ENCODE measurements around the gene PARD3B. TPM values are rescaled to one million over a fixed set of nuclear protein-coding genes. Genes with fewer than 3 reads are reported as not detected.

PARD3B gene
- total RNA-seq, 1 experiment from 2014 or later = 2.0 TPM

DNA sequence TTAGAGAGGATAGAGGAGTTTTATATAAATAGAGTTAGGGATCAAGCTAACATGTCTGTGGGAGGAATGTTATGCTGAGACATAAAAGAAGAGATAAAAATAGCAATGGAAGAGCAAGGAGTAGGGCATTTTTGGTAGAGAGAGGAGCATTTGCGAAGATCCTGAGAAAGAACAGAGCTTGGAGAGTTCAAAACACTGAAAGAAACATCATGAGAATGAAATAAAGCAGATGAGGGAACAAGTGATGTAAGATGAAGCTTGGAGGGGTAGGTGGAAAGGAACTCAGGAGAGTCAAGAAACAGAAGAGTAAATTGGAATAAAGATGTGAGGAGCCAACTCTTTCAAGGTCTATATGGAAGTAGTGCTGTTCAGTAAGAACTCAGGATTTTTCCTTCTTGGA is 308.6 kb downstream of the PARD3B start:
- no TSS peak for BruUV-seq (replicated peaks)
- H3K27me3 ChIP-seq (ENCODE audit: insufficient read depth, low read length) = no peaks in the 10 kb centered on the region
- ATAC-seq (no peak), DNase-seq (ENCODE audit: low read depth, low spot score) (no peak)
- CTCF ChIA-PET = no interaction called here
- intact Hi-C loops (cut with micrococcal nuclease) = no loop called here
- H3K9me3 ChIP-seq (ENCODE audit: control insufficient read depth in 1 of 2, insufficient read depth in 1 of 2, low read depth in 1 of 2, low read length in 2 of 2) = no peaks in the 10 kb centered on the region
- RAD21 ChIA-PET (ENCODE audit: low non-redundant PET in 1 of 2, low total read pairs in 2 of 2, uncharacterized antibody in 2 of 2, unreplicated experiment in 2 of 2) = no interaction called here
- no peaks in the 10 kb centered on the region for H3K9me2 ChIP-seq (ENCODE audit: insufficient read depth)
- no peaks in the 10 kb centered on the region for H3K4me1 ChIP-seq (ENCODE audit: control insufficient read depth in 1 of 2, insufficient read depth in 2 of 2, low read length in 2 of 2)
- POLR2A ChIA-PET = no interaction called here
- H3K4me3 ChIP-seq (replicated peaks in 1 of 2; ENCODE audit: low read depth in 1 of 2, low read length in 2 of 2) = no peak overlapping the region
- H3K27ac ChIP-seq (ENCODE audit: low read depth, low read length) = no peak overlapping the region
- H2AFZ ChIP-seq (ENCODE audit: low read depth, low read length, poor library complexity, severe bottlenecking) = no peak overlapping the region
- no peak overlapping the region for H3K4me2 ChIP-seq (ENCODE audit: low read length)
- H4K20me1 ChIP-seq (ENCODE audit: insufficient read depth) = no peaks in the 10 kb centered on the region
- no peaks in the 10 kb centered on the region for H3K79me2 ChIP-seq (ENCODE audit: insufficient read depth, low read length)
- H3K9ac ChIP-seq (ENCODE audit: low read length) = no peak overlapping the region
- TF ChIP-seq, protein P1, sequence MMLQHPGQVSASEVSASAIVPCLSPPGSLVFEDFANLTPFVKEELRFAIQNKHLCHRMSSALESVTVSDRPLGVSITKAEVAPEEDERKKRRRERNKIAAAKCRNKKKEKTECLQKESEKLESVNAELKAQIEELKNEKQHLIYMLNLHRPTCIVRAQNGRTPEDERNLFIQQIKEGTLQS (IDR thresholded peaks at IDR 0.05) = no peak
- TF ChIP-seq SRF (IDR thresholded peaks at IDR 0.05; ENCODE audit: low read depth) = no peak
- TF ChIP-seq ZFX (IDR thresholded peaks at IDR 0.05) = no peak
- no peak for TF ChIP-seq ELF1 (IDR thresholded peaks at IDR 0.05; ENCODE audit: borderline replicate concordance, low read depth)
- TF ChIP-seq, protein P2, sequence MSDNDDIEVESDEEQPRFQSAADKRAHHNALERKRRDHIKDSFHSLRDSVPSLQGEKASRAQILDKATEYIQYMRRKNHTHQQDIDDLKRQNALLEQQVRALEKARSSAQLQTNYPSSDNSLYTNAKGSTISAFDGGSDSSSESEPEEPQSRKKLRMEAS (IDR thresholded peaks at IDR 0.05) = no peak
- TF ChIP-seq POLR2AphosphoS5 (IDR thresholded peaks at IDR 0.05; ENCODE audit: low read depth, low read length) = no peak
- TF ChIP-seq, protein P3, sequence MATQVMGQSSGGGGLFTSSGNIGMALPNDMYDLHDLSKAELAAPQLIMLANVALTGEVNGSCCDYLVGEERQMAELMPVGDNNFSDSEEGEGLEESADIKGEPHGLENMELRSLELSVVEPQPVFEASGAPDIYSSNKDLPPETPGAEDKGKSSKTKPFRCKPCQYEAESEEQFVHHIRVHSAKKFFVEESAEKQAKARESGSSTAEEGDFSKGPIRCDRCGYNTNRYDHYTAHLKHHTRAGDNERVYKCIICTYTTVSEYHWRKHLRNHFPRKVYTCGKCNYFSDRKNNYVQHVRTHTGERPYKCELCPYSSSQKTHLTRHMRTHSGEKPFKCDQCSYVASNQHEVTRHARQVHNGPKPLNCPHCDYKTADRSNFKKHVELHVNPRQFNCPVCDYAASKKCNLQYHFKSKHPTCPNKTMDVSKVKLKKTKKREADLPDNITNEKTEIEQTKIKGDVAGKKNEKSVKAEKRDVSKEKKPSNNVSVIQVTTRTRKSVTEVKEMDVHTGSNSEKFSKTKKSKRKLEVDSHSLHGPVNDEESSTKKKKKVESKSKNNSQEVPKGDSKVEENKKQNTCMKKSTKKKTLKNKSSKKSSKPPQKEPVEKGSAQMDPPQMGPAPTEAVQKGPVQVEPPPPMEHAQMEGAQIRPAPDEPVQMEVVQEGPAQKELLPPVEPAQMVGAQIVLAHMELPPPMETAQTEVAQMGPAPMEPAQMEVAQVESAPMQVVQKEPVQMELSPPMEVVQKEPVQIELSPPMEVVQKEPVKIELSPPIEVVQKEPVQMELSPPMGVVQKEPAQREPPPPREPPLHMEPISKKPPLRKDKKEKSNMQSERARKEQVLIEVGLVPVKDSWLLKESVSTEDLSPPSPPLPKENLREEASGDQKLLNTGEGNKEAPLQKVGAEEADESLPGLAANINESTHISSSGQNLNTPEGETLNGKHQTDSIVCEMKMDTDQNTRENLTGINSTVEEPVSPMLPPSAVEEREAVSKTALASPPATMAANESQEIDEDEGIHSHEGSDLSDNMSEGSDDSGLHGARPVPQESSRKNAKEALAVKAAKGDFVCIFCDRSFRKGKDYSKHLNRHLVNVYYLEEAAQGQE (IDR thresholded peaks at IDR 0.05; ENCODE audit: low read depth) = no peak
- TF ChIP-seq CEBPB (IDR thresholded peaks at IDR 0.05; ENCODE audit: low read depth) = no peak
- TF ChIP-seq POLR2A (IDR thresholded peaks at IDR 0.05; ENCODE audit: borderline replicate concordance, extremely low read depth, insufficient read depth, insufficient read length) = no peak
- TF ChIP-seq EGR1 (IDR thresholded peaks at IDR 0.05; ENCODE audit: low read depth) = no peak
- no peak for TF ChIP-seq SIN3A (IDR thresholded peaks at IDR 0.05; ENCODE audit: low read depth)
- no peak for TF ChIP-seq CBX3 (IDR thresholded peaks at IDR 0.05; ENCODE audit: low read depth)
- no peak for TF ChIP-seq TCF7L2 (IDR thresholded peaks at IDR 0.05; ENCODE audit: borderline replicate concordance, extremely low read depth, insufficient read depth, insufficient read length)
- H3K36me3 ChIP-seq (ENCODE audit: control insufficient read depth in 1 of 2, insufficient read depth in 2 of 2, low read length in 2 of 2) = no peaks in the 10 kb centered on the region
